Activated naive CD8-positive, alpha-beta T cell treated with anti-CD3 and anti-CD28 coated beads, Interleukin-2, amount 50 U/mL, for 16 hours (primary cell): ENCODE measurements around the gene HIBCH.
"Not testable (repeated sequence)": the region's sequence is repeated elsewhere in the genome, so short reads cannot be mapped to it uniquely, and the experiment has no call there.

Experiments
- DNase-seq: peaks from one replicate; pipeline ENCODE4 v3.0.0-alpha.2; 2020; ENCODE audit warnings: low read depth, low spot score

HIBCH gene

GRCh38 chr2:190157613-190158528, 161.8 kb downstream of the HIBCH start:
- not testable (repeated sequence) for DNase-seq

GRCh38 chr2:190156530-190157212, 163.0 kb downstream of the HIBCH start:
- no peak for DNase-seq
